C1 segment of cervical spinal cord (tissue), 14 donors: ENCODE results near the gene IL17RE.
A peak's percentile ranks its signal among the peaks of the same experiment; 100 is the strongest.
"Not testable (repeated sequence)": the region's sequence is repeated elsewhere in the genome, so short reads cannot be mapped to it uniquely, and the experiment has no call there.

Experiments used
- DNase-seq, 14 donors: peaks; one replicate each; lab custom pipeline; 2025; lab: John Stamatoyannopoulos, UW

Gene IL17RE

GRCh38 chr3:9933561-9934234 lies 31.1 kb downstream of the IL17RE start, which contains the start of gene CRELD1:
CRELD1 (plus strand) TSS chr3:9933834; CDS start chr3:9934439, 605 bp downstream.
- peak; percentile 69 to 96 (median 94) for DNase-seq

GRCh38 chr3:9934235-9934621 lies 31.6 kb downstream of the IL17RE start:
- peak in 3 of 14 donors; percentile 10 to 66 (median 35) for DNase-seq

GRCh38 chr3:9934993-9935392 lies 32.3 kb downstream of the IL17RE start:
- DNase-seq, result no peak

- no peak for DNase-seq
Measured at GRCh38 chr3:9935966-9936510, 33.4 kb downstream of the IL17RE start.

GRCh38 chr3:9937486-9938238 lies 35.0 kb downstream of the IL17RE start:
- no peak for DNase-seq

- DNase-seq, result no peak
Measured at GRCh38 chr3:9938966-9939365, 36.3 kb downstream of the IL17RE start.

- DNase-seq, result not testable (repeated sequence)
Measured at GRCh38 chr3:9939906-9940305, 37.3 kb downstream of the IL17RE start.

- DNase-seq, result peak in 1 of 14 donors; percentile 47
Measured at GRCh38 chr3:9940746-9941145, 38.1 kb downstream of the IL17RE start.

- no peak for DNase-seq
Measured at GRCh38 chr3:9942164-9942563, 39.5 kb downstream of the IL17RE start.

GRCh38 chr3:9942934-9943690 lies 40.5 kb downstream of the IL17RE start:
- DNase-seq, result no peak

- no peak for DNase-seq
Measured at GRCh38 chr3:9944271-9944670, 41.6 kb downstream of the IL17RE start.

- peak in 1 of 14 donors; percentile 32 for DNase-seq
Measured at GRCh38 chr3:9945358-9945757, 42.7 kb downstream of the IL17RE start.

- peak in 13 of 14 donors; percentile 40 to 89 (median 74) for DNase-seq
Measured at GRCh38 chr3:9946112-9947024, 43.7 kb downstream of the IL17RE start.

- peak in 13 of 14 donors; percentile 30 to 80 (median 68) for DNase-seq
Measured at GRCh38 chr3:9947025-9947995, 44.7 kb downstream of the IL17RE start.

GRCh38 chr3:9948586-9948985 lies 45.9 kb downstream of the IL17RE start:
- DNase-seq, result no peak

GRCh38 chr3:9949115-9949514 lies 46.5 kb downstream of the IL17RE start:
- DNase-seq, result no peak

- no peak for DNase-seq
Measured at GRCh38 chr3:9949626-9950025, 47.0 kb downstream of the IL17RE start.

GRCh38 chr3:9951126-9951525 lies 48.5 kb downstream of the IL17RE start:
- no peak for DNase-seq

- DNase-seq, result peak in 1 of 14 donors; percentile 56
Measured at GRCh38 chr3:9951598-9951961, 48.9 kb downstream of the IL17RE start.
